Measurements from ENCODE around the gene DNMT3A.

The DNMT3A gene

DNA sequence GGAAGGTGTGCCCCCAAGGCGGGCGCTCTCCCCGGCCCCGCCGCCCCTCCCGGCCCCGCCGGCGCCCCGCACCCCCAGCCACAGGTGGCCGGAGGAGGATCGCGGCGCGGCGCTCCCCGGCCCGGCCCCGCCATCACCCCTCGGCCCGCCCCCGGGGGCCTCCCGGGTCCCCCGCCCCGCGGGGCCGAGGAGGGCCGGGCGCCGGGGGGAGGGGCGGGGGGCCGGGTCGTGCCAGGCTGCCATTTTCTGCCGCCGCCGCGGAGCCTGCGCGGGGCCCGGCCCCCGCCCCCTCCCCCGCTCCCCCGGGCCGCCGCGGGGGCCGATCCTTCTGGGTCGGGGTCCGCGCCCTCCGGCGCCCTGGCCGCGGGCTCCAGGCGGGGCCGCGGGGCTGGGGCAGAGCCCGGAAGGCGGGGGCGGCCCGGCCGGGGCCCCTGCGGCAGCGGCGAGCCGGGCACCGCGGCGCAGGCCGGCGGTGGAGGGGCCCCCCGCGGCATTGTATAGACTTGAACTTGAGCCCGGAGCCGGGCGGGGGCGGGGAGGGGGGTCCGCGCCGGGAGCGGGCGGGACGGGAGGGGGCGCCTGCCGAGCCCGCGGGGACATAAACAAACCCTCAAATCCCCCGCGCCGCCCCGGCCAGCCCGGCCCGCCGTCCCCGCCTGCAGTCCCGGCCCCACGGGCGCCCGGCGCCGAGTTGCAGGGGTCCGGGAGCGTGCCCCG, 556 bp downstream of the DNMT3A start:
- TF ChIP-seq, protein P1, sequence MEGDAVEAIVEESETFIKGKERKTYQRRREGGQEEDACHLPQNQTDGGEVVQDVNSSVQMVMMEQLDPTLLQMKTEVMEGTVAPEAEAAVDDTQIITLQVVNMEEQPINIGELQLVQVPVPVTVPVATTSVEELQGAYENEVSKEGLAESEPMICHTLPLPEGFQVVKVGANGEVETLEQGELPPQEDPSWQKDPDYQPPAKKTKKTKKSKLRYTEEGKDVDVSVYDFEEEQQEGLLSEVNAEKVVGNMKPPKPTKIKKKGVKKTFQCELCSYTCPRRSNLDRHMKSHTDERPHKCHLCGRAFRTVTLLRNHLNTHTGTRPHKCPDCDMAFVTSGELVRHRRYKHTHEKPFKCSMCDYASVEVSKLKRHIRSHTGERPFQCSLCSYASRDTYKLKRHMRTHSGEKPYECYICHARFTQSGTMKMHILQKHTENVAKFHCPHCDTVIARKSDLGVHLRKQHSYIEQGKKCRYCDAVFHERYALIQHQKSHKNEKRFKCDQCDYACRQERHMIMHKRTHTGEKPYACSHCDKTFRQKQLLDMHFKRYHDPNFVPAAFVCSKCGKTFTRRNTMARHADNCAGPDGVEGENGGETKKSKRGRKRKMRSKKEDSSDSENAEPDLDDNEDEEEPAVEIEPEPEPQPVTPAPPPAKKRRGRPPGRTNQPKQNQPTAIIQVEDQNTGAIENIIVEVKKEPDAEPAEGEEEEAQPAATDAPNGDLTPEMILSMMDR (conservative IDR thresholded peaks at IDR 0.05): no peak
- TF ChIP-seq ZFX (IDR thresholded peaks at IDR 0.05): peak; percentile 19; the same call in 1 of the 2 replicates
- peak overlapping the region; percentile 61 for H3K27ac ChIP-seq

DNA sequence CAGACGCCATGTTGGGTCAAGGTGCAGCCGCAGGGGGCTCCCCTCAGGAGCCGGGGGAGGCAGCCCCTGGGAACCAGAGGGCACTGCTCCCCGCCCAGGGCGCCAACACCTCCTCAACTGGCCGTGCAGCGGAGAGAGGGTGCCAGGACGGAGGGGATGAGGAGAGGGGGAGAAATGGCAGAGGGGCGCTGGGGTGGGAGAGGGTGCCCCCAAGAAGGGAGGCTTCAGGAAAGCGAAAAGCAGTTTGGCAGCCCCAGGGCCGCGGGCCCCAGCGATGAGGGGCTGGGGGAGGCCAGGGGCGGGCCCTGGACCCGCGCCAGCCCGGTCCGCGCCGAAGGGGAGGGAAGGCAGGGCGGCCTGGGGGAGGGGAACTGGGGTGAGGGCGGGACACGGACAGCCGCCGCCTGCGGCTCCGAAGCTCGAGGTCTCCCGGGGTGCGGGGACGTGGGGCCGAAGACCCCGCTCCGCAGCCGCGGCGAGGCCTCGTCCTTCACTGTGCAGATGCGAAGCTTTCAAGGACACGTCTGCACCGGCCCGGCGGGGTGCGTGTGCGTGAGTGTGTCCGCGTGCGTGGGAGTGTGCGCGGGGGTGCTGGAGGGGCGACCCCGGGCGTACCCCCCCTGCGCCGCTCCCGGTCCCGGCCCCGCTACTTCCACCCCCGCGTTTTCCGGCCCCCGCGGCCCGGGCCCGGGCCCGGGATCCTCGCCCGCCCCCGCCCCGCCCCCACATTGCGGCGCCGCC, 1.4 kb downstream of the DNMT3A start:
- TF ChIP-seq ZFX (IDR thresholded peaks at IDR 0.05): no peak
- TF ChIP-seq, protein P1 (conservative IDR thresholded peaks at IDR 0.05): no peak
- H3K27ac ChIP-seq: peak overlapping the region; percentile 61; the same call in 1 of the 2 replicates

DNA sequence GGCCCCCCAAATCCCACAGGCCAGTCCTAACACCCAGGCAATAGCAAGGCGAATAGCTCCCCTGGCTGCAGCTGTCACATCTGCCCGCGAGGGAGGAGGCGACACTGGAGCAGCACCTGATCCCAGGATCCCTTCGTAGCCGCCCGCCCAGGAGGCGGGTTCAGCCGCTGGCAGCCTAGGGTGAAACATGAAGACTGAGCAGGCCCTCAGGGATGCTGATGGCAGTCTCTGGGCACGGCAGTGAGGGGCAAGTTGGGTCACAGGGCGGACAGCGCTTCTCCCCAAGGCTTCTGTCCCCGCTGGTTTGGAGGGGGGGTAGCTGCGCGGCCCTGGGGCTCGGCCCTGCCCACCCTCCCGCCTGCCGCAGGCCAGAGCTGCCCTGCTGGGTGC, 1.9 kb downstream of the DNMT3A start:
- TF ChIP-seq, protein P1 (conservative IDR thresholded peaks at IDR 0.05): no peak
- no peak for TF ChIP-seq ZFX (IDR thresholded peaks at IDR 0.05)
- H3K27ac ChIP-seq: no peak overlapping the region; the same call in 1 of the 2 replicates

DNA sequence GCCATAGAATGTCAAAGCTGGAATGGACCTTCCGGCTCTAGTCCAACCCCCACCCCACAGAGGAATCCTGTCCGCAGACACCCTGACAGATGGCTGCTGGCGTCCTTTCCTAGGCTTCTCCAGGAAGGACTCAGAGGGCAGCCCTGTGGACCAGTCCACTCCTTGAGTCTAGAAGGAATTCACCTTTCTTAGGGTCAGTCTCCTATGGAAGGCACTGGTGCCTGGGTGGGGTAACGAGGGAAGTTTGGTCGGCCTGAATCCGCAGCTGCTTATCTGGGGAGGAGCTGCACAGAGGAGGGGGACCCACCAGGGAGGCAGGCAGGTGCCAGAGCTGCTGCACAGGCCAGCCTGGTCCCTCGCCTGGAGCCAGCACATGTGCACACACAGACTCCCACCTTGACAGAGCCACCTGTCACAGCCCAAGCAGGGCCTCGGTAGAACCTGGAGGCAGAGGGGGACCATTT, 2.5 kb downstream of the DNMT3A start:
- TF ChIP-seq, protein P1 (conservative IDR thresholded peaks at IDR 0.05): no peak
- no peak for TF ChIP-seq ZFX (IDR thresholded peaks at IDR 0.05)
- H3K27ac ChIP-seq: no peak overlapping the region

DNA sequence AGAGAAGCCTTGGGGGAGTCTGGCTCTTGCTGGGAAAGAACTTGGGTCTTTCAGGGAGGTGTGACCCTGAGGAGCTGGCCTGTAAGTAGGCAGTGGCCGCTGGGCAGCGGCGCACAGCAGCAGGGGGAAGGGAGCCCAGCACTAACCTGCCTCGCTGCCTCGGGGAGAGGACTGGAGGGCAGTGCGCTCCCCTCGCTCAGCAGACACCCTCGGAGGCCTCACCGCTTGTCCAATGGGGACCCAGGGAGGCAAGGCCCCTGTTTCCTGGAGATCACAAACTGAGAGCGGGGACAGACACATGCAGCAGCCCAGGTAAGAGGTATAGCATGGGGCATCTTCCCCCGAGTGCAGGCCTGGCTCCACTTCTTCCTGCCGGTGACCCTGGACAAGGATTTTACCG, 3.3 kb downstream of the DNMT3A start:
- no peak for TF ChIP-seq ZFX (IDR thresholded peaks at IDR 0.05)
- TF ChIP-seq, protein P1 (conservative IDR thresholded peaks at IDR 0.05): no peak
- no peak overlapping the region for H3K27ac ChIP-seq

DNA sequence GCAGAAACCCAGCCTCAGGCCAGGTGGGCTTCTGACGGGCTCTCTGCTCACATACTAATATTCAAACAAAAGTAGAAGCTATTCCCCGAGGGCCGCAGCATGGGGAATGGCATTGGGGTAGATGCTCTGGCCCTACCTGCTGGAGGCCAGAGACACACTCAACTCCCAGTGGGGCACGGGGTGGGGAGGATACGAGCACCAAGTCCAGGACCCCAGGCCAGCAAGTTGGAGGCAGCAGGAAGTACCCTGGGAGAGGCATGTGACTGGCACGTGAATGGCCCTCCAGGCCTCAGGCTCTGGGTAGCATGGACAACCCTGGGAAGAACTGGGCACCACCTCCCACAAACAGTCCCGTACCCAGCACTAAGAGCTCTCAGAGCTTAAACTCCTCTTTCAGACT, 3.8 kb downstream of the DNMT3A start:
- TF ChIP-seq ZFX (IDR thresholded peaks at IDR 0.05): no peak
- TF ChIP-seq, protein P1 (conservative IDR thresholded peaks at IDR 0.05): no peak
- no peak overlapping the region for H3K27ac ChIP-seq

DNA sequence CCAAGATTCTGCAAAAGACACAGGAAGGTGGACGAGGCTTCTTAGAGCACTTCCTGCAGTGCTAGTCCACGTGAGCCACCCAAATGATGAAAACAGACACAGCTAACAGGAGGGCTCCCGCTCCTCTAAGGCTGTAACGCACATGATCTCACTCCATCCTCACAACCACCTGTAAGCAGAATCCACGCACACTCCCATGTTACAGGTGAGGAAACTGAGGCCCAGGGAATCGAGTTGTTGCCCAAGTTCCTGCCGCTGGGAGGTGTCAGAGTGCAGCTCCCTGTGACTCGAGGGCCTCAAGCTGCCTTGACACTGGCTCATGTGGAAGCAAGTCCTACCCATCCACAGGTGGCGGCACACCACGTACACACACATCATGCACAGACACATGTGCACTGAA, 4.4 kb downstream of the DNMT3A start:
- no peak overlapping the region for H3K27ac ChIP-seq
- no peak for TF ChIP-seq ZFX (IDR thresholded peaks at IDR 0.05)
- TF ChIP-seq, protein P1 (conservative IDR thresholded peaks at IDR 0.05): no peak

All from C4-2B (cell line).